Psoas muscle (tissue), 8 donors: ENCODE measurements around the gene TRAPPC2L. TPM values are rescaled to one million over a fixed set of nuclear protein-coding genes. Genes with fewer than 3 reads are reported as not detected.

Experiments
- ATAC-seq, 4 donors: fragments of 200-7000 bp; cut with Tn5 transposase; one replicate each; pipeline ENCODE4 v1.9.1; 2020; ENCODE audit warnings: moderate library complexity in 3 of 4, mild to moderate bottlenecking in 2 of 4
- DNase-seq, 2 donors: peaks; one replicate each; pipeline ENCODE4 v3.0.0-alpha.2; 2020
- H3K27ac ChIP-seq: fragments of 200-600 bp; one replicate; pipeline ENCODE4 v1.8.0; 2022
- H3K27me3 ChIP-seq, 3 donors: fragments of 200-600 bp in 1 of 3; one replicate each; pipeline versions ENCODE4 v1.6.1 to v1.8.0; 2013 to 2022; ENCODE audit warnings: low read length in 2 of 3, mild to moderate bottlenecking in 2 of 3, moderate library complexity in 1 of 3; ENCODE audit not compliant: insufficient read depth in 3 of 3
- H3K36me3 ChIP-seq, 2 donors: fragments of 200-600 bp in 1 of 2; one replicate each; pipeline versions ENCODE4 v1.6.1 to v1.8.0; 2013 to 2022; ENCODE audit warnings: low read depth in 1 of 2, mild to moderate bottlenecking in 1 of 2, moderate library complexity in 1 of 2; ENCODE audit not compliant: insufficient read depth in 1 of 2
- H3K4me1 ChIP-seq: fragments of 200-600 bp; one replicate; pipeline ENCODE4 v1.8.0; 2022
- H3K4me3 ChIP-seq: fragments of 200-600 bp; one replicate; pipeline ENCODE4 v1.8.0; 2022; ENCODE audit warnings: mild to moderate bottlenecking
- H3K9me3 ChIP-seq: fragments of 200-600 bp; one replicate; pipeline ENCODE4 v1.8.0; 2022
- CTCF ChIP-seq: fragments of 200-600 bp; IDR thresholded peaks from one replicate; pipeline ENCODE4 v1.8.0; 2022; ENCODE audit warnings: antibody characterized with exemption
- WGBS, 3 donors: extraction: QIAGEN DNeasy Blood & Tissue Kit; methylation state at CpG; one replicate each; pipeline versions ENCODE4 v1.1.6 to v1.1.7; 2013; 5-methylcytosine and 5-hydroxymethylcytosine counted together
- intact Hi-C, 2 donors: fragments of 100-400 bp; cut with DNase I; formaldehyde crosslinking; loops; one replicate each; pipeline versions ENCODE4 v1.11.0 to v1.14.2; 2022
- polyA plus RNA-seq, 3 donors: library from polyadenylated mRNA; stranded (reverse); fragments of 200-250 nt; gene quantifications; one replicate each; pipeline ENCODE4 v1.2.3, GENCODE V29; 2013
- total RNA-seq, 4 donors: library from RNA; stranded (reverse); fragmentation: NEBNext Ultra II Directional in 2 of 4; extraction: Animal tissue kit (Norgen Biotek cat#: 25700) in 2 of 4; gene quantifications; one replicate each; pipeline versions ENCODE4 v1.2.1 to v1.2.4, GENCODE V29; 2021 to 2023
- donor health status: healthy with polysubstance abuse.
- donor health status: DM: no; HTN: no; CAD: no; lungs with moderate emphysema.
- donor health status: Bipolar disorder and iron deficiency.
- donor health status: healthy.
- donor health status: DM: yes; HTN: yes; CAD: no.
- donor health status: DM: no; HTN: no; CAD: no.
- donor health status: DM: no; HTN: no; CAD: no.
- donor health status: DM: yes; HTN: yes; CAD: no.

TRAPPC2L gene
- total and polyA plus RNA-seq, 7 donors = 23.9 to 42.6 (median 38.6) TPM

GRCh38 chr16:88878356-88878755, 21.4 kb downstream of the TRAPPC2L start:
- Histone ChIP-seq H3K4me3 (no peak overlapping the region), H3K27ac (no peak overlapping the region), H3K27me3 (no peaks in the 10 kb centered on the region), H3K9me3 (no peaks in the 10 kb centered on the region), H3K4me1 (peaks cover 8% of the 10 kb centered on the region), H3K36me3 (peaks cover 0 to 53% of the 10 kb centered on the region in 2 donors)
- intact Hi-C loops = no loop called here
- ATAC-seq (no peak), DNase-seq (no peak)
- TF ChIP-seq CTCF = no peak
- WGBS, 3 donors = 93 to 97% (median 95%) methylated on average over 20 of the region's 20 CpGs

- 88 to 91% (median 89%) methylated on average over 45 of the region's 45 CpGs for WGBS, 3 donors
These were observed 22.2 kb downstream of the TRAPPC2L start for GRCh38 chr16:88878967-88879787.

GRCh38 chr16:88879788-88880055, 22.8 kb downstream of the TRAPPC2L start:
- H3K9me3 ChIP-seq = no peaks in the 10 kb centered on the region
- H3K27me3 ChIP-seq = no peaks in the 10 kb centered on the region
- H3K36me3 ChIP-seq = peaks cover 0 to 65% of the 10 kb centered on the region in 2 donors
- H3K4me3 ChIP-seq = no peak overlapping the region
- ATAC-seq = no peak
- WGBS, 3 donors = 88 to 95% (median 90%) methylated on average over 11 of the region's 11 CpGs
- H3K27ac ChIP-seq = no peak overlapping the region
- H3K4me1 ChIP-seq = peaks cover 19% of the 10 kb centered on the region
- intact Hi-C loops = no loop called here
- no peak for TF ChIP-seq CTCF
- DNase-seq = no peak

More at GRCh38 chr16:88878967-88879787, 22.2 kb downstream of the TRAPPC2L start:
- DNase-seq = no peak
- ATAC-seq = no peak
- Histone ChIP-seq H3K27ac (no peak overlapping the region), H3K36me3 (peaks cover 0 to 59% of the 10 kb centered on the region in 2 donors), H3K27me3 (no peaks in the 10 kb centered on the region), H3K4me1 (peaks cover 13% of the 10 kb centered on the region), H3K4me3 (no peak overlapping the region), H3K9me3 (no peaks in the 10 kb centered on the region)
- intact Hi-C loops = no loop called here
- TF ChIP-seq CTCF = no peak

GRCh38 chr16:88880226-88881006, 23.5 kb downstream of the TRAPPC2L start:
- H3K27ac ChIP-seq = no peak overlapping the region
- TF ChIP-seq CTCF = no peak
- no peak for ATAC-seq
- DNase-seq = no peak
- peaks cover 26% of the 10 kb centered on the region for H3K4me1 ChIP-seq
- H3K9me3 ChIP-seq = no peaks in the 10 kb centered on the region
- no peak overlapping the region for H3K4me3 ChIP-seq
- H3K36me3 ChIP-seq = peaks cover 0 to 68% of the 10 kb centered on the region in 2 donors
- intact Hi-C loops = no loop called here
- 81 to 89% (median 89%) methylated on average over 30 to 36 of the region's 36 CpGs for WGBS, 3 donors
- no peaks in the 10 kb centered on the region for H3K27me3 ChIP-seq
